HUES6 (cell line): ENCODE results near the gene TMEM30A.

Experiments
- H3K27ac ChIP-seq: 2 replicates; pipeline ENCODE4 v1.7.0; 2013; ENCODE audit warnings: low read depth, mild to moderate bottlenecking, low read length, inconsistent platforms
- H3K27me3 ChIP-seq: 2 replicates; pipeline ENCODE4 v1.6.1; 2013; ENCODE audit warnings: low read length; ENCODE audit not compliant: control insufficient read depth, insufficient read depth
- H3K36me3 ChIP-seq: 2 replicates; pipeline ENCODE4 v1.6.1; 2013; ENCODE audit warnings: low read length; ENCODE audit not compliant: control insufficient read depth, insufficient read depth
- H3K4me1 ChIP-seq: 2 replicates; pipeline ENCODE4 v1.6.1; 2013; ENCODE audit warnings: low read length; ENCODE audit not compliant: control insufficient read depth, insufficient read depth
- H3K4me3 ChIP-seq: 2 replicates; pipeline ENCODE4 v1.5.1; 2013; ENCODE audit warnings: low read depth, low read length
- H3K9ac ChIP-seq: one replicate; pipeline ENCODE4 v1.6.1; 2013; ENCODE audit warnings: mild to moderate bottlenecking, low read length
- H3K9me3 ChIP-seq: 2 replicates; pipeline ENCODE4 v1.6.1; 2013; ENCODE audit warnings: low read depth, low read length; ENCODE audit not compliant: control insufficient read depth, insufficient read depth

The TMEM30A gene

DNA sequence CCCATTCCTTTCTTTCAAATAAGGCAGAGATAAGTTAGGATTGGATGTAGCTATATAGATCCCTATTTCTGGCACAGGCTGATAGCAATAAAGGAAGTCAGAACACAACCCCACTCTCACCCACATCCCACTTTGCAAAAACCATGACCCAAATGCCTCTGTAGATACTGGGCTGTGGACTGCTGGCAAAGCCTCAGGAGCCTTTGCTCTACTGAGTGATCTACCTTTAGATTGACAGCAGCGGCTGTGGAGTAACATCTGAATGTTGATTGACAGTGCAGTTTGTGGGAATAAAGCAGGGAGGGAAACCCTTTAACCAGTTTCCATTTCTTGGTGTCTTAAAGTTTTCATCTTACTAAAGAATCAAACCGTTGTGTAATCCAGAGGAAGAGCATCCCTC lies 6.7 kb upstream of the TMEM30A start:
- no peak overlapping the region for H3K9ac ChIP-seq
- H3K27ac ChIP-seq: no peak overlapping the region
- H3K4me3 ChIP-seq: no peak overlapping the region
- no peaks in the 10 kb centered on the region for H3K9me3 ChIP-seq
- no peaks in the 10 kb centered on the region for H3K36me3 ChIP-seq
- peaks cover 9% of the 10 kb centered on the region for H3K4me1 ChIP-seq
- H3K27me3 ChIP-seq: no peaks in the 10 kb centered on the region

DNA sequence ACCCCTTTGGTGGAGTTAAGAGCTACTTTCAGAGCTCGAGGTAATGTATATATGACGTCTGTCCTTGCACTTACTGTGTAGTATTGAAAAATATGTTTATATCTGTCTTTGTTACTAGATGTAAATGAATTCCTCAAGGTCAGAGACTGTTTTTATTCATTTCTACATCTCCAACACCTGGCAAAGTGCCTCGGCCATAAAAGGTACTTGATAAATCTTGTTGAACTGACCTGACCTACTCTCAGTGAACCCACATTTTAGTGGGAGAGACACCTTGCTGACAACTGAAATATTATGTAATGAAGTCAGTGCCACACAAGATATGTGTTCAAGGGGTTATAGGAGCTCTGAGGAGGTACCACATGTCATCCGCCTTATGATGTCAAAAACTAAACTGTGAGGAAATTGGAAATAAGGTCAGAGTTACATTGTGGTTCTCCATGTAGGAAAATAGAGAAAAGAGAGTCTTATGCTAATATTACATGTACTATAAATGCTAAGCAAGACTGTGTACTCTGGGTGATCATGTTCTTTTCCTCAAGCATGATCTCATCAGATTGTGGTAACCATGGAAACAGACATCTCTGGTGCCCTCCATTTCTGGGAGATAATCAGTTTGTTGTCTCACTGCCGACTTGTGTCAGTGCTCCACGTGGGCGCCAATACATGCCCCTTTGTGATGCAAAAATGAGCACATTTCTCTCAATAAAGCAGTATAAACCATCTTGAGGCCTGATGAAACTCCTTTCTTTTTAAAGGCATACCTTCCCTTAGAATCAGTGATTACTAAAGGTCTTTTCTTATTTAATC lies 5.7 kb upstream of the TMEM30A start:
- Histone ChIP-seq H3K36me3 (no peaks in the 10 kb centered on the region), H3K4me3 (no peak overlapping the region), H3K9ac (no peak overlapping the region), H3K27ac (no peak overlapping the region), H3K27me3 (no peaks in the 10 kb centered on the region), H3K9me3 (no peaks in the 10 kb centered on the region), H3K4me1 (peaks cover 9% of the 10 kb centered on the region)

GRCh38 chr6:75288023-75288422 lies 3.4 kb upstream of the TMEM30A start:
- no peaks in the 10 kb centered on the region for H3K27me3 ChIP-seq
- H3K27ac ChIP-seq: no peak overlapping the region
- peaks cover 9% of the 10 kb centered on the region for H3K4me1 ChIP-seq
- no peak overlapping the region for H3K9ac ChIP-seq
- no peaks in the 10 kb centered on the region for H3K36me3 ChIP-seq
- H3K9me3 ChIP-seq: no peaks in the 10 kb centered on the region
- H3K4me3 ChIP-seq: no peak overlapping the region

DNA sequence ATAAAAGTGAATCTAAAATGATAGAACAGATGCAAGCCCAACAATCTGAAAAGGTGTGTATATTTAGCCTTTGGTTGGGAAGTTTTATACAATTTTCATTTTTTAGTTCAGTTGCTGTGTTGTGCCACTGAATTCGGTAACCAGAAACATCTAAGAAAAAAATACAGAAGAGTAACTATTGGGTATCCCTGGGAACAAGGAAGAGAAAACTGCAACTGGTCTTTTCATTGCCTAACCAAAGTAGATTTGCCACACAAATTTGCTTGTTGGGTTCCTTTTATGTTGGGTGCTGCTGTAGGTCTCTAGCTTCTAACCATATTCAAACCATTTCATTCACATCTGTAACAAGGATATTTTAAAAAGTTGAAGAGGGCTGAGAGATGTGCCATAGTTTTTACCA lies 2.8 kb upstream of the TMEM30A start:
- H3K4me1 ChIP-seq: peaks cover 9% of the 10 kb centered on the region
- no peaks in the 10 kb centered on the region for H3K27me3 ChIP-seq
- no peaks in the 10 kb centered on the region for H3K36me3 ChIP-seq
- no peak overlapping the region for H3K27ac ChIP-seq
- H3K9me3 ChIP-seq: no peaks in the 10 kb centered on the region
- H3K4me3 ChIP-seq: no peak overlapping the region
- no peak overlapping the region for H3K9ac ChIP-seq

DNA sequence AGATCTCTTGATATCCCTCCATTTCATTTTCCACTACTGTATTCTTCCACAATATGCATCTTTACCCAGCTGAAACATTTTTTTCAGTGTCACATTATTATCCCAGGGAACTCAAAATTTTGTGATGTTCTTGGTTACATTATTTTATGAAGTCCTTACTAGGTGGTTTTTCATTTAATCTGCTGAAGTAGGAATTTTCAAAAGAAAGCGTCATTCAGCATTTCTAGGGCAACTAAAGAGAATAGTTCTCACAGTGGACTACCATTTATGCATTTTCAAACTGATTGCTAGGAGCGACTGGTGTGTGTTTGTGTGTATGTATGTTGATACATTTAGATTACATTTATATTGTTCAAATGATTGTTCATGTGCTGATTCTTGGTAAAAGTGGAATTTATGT lies 2.4 kb upstream of the TMEM30A start:
- H3K9me3 ChIP-seq: no peaks in the 10 kb centered on the region
- no peak overlapping the region for H3K4me3 ChIP-seq
- H3K4me1 ChIP-seq: peaks cover 11% of the 10 kb centered on the region
- H3K27ac ChIP-seq: no peak overlapping the region
- H3K36me3 ChIP-seq: no peaks in the 10 kb centered on the region
- H3K9ac ChIP-seq: no peak overlapping the region
- no peaks in the 10 kb centered on the region for H3K27me3 ChIP-seq

- Histone ChIP-seq H3K9me3 (no peaks in the 10 kb centered on the region), H3K4me1 (peaks cover 20% of the 10 kb centered on the region), H3K27ac (no peak overlapping the region)
These were observed 669 bp upstream of the TMEM30A start for GRCh38 chr6:75285283-75285639.

DNA sequence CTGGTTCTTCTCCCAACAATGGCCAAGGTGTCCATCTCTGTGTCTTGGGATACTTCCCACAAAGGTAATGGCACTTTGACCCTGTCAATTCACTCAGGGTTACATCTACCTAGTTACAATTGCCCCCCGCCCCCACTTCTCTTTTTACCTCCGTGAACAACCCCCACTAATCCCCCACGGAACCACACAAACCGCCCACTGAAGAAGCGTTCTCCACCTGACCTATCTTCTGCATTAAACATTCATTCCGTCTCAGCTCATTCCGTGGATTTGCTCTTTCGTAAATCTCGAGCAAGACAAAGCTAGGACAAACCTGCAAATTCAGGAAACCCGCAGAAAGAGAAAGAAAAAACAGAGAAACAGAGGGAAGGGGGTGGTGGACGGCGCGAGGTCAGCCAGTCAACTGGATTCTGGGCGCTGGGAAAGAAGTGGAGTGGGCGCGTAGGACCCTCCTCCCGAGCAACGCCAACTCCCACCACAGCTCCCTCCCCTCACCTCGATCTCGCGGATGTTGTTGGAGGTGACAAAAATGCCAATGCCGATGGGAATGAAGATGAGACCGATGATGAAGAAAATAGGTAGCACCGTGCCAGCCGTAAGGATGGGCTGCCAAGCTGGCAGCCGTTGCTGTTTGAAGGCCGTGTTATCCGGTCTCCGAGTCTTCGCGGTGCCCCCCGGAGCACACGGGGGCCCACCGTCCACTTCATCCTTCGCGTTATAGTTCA lies 523 bp downstream of the TMEM30A start:
- Histone ChIP-seq H3K36me3 (no peaks in the 10 kb centered on the region), H3K9ac (peak overlapping the region; percentile 82), H3K4me3 (peak overlapping the region; percentile 85), H3K4me1 (peaks cover 27% of the 10 kb centered on the region), H3K27ac (0 out of 2 replicates have a peak overlapping the region, but pooled peaks have one; percentile 8), H3K27me3 (no peaks in the 10 kb centered on the region), H3K9me3 (no peaks in the 10 kb centered on the region)

More at GRCh38 chr6:75285283-75285639, 669 bp upstream of the TMEM30A start:
- Histone ChIP-seq H3K4me3 (peak overlapping the region; percentile 85), H3K9ac (peak overlapping the region; percentile 62), H3K27me3 (no peaks in the 10 kb centered on the region), H3K36me3 (no peaks in the 10 kb centered on the region)

DNA sequence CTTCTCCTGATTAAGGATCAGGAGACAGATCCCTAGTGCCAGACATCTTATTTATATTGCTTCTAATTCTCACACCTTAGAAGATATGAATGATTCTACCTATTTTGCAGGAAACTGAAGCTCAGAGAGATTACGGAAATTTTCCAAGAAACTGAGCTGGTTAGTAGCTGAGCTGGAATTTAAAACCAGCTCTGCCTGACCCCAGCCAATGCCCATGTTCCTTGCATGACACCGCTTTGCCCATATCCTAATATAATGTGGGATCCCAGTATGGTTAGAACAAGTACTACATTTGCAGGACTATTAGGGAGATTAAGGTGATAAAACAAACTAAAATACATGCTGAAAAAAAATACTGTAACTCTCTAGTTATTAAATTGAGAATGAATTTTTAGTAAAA lies 1.9 kb downstream of the TMEM30A start:
- Histone ChIP-seq H3K27ac (0 out of 2 replicates have a peak overlapping the region, but pooled peaks have one; percentile 23), H3K9me3 (no peaks in the 10 kb centered on the region), H3K4me3 (peak overlapping the region; percentile 85), H3K4me1 (peaks cover 35% of the 10 kb centered on the region), H3K36me3 (no peaks in the 10 kb centered on the region), H3K27me3 (no peaks in the 10 kb centered on the region), H3K9ac (peak overlapping the region; percentile 13)

DNA sequence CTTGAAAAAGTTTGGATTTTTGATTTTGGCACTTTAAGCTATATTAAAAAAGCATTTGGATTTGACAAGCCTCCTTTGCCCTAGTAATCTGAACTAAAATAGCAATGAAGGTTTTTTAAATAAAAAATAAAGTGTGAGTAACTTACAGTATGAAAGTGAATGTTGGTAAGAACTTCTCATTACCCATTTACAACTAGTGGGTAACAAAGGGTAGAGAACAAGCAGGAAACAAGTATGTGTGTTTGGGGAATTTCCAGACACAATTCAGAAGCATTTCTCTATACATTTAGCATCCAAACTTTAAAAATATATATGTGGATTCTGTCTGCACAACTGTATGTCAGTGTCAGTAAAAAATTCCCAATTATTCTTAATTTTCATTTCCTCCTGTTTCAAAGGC lies 2.9 kb downstream of the TMEM30A start:
- peak overlapping the region; percentile 85 for H3K4me3 ChIP-seq
- H3K27me3 ChIP-seq: no peaks in the 10 kb centered on the region
- peaks cover under 1% of the 10 kb centered on the region; the same call in 1 of the 2 replicates for H3K36me3 ChIP-seq
- no peaks in the 10 kb centered on the region for H3K9me3 ChIP-seq
- peak overlapping the region; percentile 34 for H3K9ac ChIP-seq
- H3K4me1 ChIP-seq: peaks cover 38% of the 10 kb centered on the region
- peak overlapping the region; percentile 67 for H3K27ac ChIP-seq

- Histone ChIP-seq H3K9ac (no peak overlapping the region), H3K4me1 (peaks cover 50% of the 10 kb centered on the region), H3K27ac (peak overlapping the region; percentile 7; the same call in 1 of the 2 replicates), H3K27me3 (no peaks in the 10 kb centered on the region), H3K9me3 (no peaks in the 10 kb centered on the region; the same call in 1 of the 2 replicates), H3K4me3 (peak overlapping the region; percentile 40; the same call in 1 of the 2 replicates), H3K36me3 (peaks cover 8% of the 10 kb centered on the region; the same call in 1 of the 2 replicates)
These were observed 4.3 kb downstream of the TMEM30A start for GRCh38 chr6:75280131-75280855.
